NB4 (cell line): ENCODE results near the gene SLC16A12.

Experiments used
- DNase-seq: peaks from one replicate; pipeline ENCODE4 v3.0.0; 2010; ENCODE audit warnings: low read depth
- H3K4me3 ChIP-seq: one replicate; pipeline ENCODE4 v1.5.1; 2011; ENCODE audit warnings: mild to moderate bottlenecking, low read depth, low read length, moderate library complexity
- CTCF ChIP-seq: IDR thresholded peaks from one replicate; pipeline ENCODE4 v1.5.1; 2012; ENCODE audit warnings: low read depth, low read length
- MYC ChIP-seq: IDR thresholded peaks from 2 replicates; pipeline ENCODE4 v1.6.1; 2011; ENCODE audit warnings: low read depth, low read length
- POLR2A ChIP-seq: IDR thresholded peaks from 2 replicates; pipeline ENCODE4 v1.6.1; 2011; ENCODE audit warnings: mild to moderate bottlenecking; ENCODE audit not compliant: insufficient read length; ENCODE audit errors: extremely low read depth
- TF ChIP-seq, protein P1 (sequence below): IDR thresholded peaks from 2 replicates; pipeline ENCODE4 v1.6.1; 2011; ENCODE audit warnings: low read depth, low read length

Gene SLC16A12

DNA sequence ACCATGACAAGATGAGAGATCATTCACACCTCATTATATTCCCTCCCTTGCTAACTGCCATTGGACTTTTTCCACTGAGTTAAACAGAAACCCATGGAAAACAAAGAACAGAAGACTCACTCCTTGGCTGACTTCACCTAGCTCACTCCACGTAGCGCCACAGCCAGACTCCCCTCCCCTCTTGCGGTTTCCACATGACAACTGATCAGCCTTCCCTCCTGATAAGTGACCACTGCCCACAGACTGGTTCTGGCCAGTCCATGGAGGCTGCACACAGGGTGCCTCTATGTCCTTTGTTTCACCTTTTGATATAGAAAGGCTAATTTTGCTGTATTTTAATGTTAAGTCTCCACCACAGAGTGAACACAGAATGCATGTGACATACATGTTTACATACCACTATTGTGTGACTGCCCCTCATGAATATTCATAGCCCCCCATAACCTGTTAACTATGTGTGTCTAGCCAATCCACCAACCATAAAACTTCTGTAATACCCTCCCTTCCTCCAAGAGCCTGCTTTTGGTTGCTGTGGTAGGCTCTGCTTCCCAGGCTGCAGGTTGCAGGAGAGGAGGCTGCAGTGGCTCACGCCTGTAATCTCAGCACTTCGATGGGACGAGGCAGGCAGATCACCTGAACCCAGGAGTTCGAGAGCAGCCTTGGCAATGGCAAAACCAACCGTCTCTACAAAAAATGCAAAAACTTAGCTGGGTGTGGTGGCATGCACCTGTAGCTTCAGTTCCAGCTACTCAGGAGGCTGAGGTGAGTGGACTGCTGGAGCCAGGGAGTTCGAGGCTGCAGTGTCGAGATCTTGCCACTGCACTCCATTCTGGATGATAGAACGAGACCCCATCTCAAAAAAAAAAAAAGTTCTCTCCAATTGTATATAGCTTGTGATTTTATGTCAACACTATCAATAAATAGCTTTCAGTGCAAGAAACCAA, 131.0 kb downstream of the SLC16A12 start:
- H3K4me3 ChIP-seq: no peak overlapping the region
- TF ChIP-seq CTCF (no peak), POLR2A (no peak), MYC (no peak)
- TF ChIP-seq, protein P1, sequence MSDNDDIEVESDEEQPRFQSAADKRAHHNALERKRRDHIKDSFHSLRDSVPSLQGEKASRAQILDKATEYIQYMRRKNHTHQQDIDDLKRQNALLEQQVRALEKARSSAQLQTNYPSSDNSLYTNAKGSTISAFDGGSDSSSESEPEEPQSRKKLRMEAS: no peak
- no peak for DNase-seq

GRCh38 chr10:89403043-89403442, 132.4 kb downstream of the SLC16A12 start:
- no peak for DNase-seq
- TF ChIP-seq MYC: no peak
- TF ChIP-seq, protein P1: no peak
- no peak for TF ChIP-seq CTCF
- TF ChIP-seq POLR2A: no peak
- H3K4me3 ChIP-seq: no peak overlapping the region

DNA sequence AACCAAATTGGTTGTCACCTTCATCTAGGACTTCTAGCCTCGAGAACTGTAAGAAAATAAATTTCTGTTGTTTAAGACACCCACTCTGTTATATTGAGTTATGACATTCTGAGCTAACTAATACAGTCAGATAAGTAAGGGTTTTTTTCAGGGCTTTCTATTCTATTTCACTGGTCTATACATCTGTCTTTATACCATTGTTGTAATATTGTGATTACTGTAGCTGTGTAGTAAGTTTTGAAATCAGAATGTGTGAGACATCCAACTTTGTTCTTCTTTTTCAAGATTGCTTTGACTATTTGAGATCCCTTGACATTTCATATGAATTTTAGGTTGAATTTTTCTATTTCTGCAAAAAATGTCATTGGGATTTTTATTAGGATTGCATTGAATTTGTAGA, 135.4 kb downstream of the SLC16A12 start:
- TF ChIP-seq MYC: no peak
- TF ChIP-seq, protein P1: no peak
- no peak for TF ChIP-seq POLR2A
- TF ChIP-seq CTCF: no peak
- DNase-seq: no peak
- no peak overlapping the region for H3K4me3 ChIP-seq

DNA sequence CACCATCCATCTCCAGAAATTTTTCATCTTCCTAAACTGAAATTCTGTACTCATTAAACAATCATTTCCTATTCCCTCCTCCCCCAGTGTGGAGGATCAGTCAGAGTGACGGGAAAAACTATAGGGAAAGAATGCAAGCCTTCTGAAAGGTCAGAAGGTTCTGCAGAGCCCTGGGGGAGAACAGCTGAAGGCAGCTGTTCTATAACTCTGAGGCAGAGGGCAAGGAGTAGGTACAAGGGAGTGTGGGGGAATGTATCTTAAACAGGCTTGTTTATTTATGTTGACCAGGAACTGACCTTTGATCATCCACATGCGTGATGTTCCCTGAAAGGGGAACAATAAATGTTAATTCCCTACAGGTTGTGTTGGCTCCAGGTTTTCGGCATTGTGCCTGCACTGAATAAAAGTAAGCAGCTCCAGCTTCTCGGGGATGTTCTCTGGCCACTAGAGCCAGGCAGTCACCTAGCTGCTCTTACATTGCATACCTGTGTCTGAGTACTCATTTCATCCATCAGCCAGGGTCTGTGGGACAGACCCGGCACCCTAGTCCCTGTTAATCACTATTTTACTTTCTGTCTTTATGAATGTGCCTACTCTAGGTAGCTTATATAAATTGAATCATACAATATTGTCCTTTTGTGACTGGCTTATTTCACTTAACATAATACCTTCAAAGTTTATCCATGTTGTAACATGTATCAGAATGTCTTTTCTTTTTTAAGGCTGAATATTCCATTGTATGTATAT, 137.2 kb downstream of the SLC16A12 start:
- DNase-seq: no peak
- H3K4me3 ChIP-seq: no peak overlapping the region
- TF ChIP-seq, protein P1: no peak
- TF ChIP-seq CTCF: no peak
- no peak for TF ChIP-seq MYC
- no peak for TF ChIP-seq POLR2A

GRCh38 chr10:89395141-89395540, 140.3 kb downstream of the SLC16A12 start:
- no peak for DNase-seq
- TF ChIP-seq CTCF (no peak), MYC (no peak), POLR2A (no peak)
- TF ChIP-seq, protein P1: no peak
- H3K4me3 ChIP-seq: no peak overlapping the region
